Measurements from ENCODE around the gene MAPK1IP1L. TPM values are rescaled to one million over a fixed set of nuclear protein-coding genes. Genes with fewer than 3 reads are reported as not detected.

MAPK1IP1L gene
- total RNA-seq, 2 experiments from 2014 or later = 24.6 to 94.8 TPM

DNA sequence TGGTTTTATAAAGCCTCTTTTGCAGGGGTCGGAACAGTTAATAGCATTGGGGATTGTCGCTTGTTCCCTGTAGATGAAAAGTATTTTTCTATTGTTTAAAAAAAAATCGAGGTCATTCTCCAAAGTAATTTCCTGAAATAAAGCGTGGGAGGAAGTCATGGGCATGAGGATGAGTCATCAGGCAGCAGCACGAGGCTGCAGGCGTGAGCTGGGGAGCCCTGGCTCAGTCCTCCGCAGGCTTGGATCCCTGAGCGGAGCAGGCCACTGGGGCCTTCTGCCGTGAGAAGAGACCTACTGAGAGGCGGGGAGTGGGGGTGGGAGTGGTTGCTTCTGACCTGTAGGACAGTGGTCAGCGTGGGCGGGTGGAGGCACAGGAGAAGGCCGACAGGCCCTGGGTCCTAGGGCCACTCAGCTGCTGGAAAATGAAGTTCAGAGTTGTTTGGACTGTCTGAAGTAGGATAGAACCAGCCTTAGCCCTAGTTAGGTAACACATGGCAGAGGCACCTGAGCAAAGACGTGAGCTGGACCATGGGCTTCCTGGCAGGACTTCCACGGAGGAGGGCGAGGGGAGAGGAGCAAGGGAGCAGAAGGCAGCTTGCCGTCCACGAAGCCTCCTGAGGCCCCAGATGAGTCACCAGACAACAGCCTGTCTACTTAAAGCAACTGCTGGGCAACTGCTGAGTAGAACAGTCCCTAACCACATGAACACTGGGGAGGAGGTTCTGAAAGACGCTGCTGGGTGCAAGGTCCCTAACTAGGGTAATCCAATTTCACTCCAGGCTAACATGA lies 56.5 kb downstream of the MAPK1IP1L start:
- H3K4me2 ChIP-seq (ENCODE audit: low read length) = no peak overlapping the region
- no peaks in the 10 kb centered on the region; the same call in 1 of the 2 replicates for H3K9me3 ChIP-seq (ENCODE audit: low read length)
- no peak for DNase-seq (ENCODE audit: low spot score)
- H3K36me3 ChIP-seq (ENCODE audit: insufficient read depth, low read length) = peaks cover 7% of the 10 kb centered on the region; the same call in 1 of the 2 replicates
- H3K9me2 ChIP-seq (ENCODE audit: insufficient read depth, low read length) = no peaks in the 10 kb centered on the region
- H3K4me1 ChIP-seq (ENCODE audit: insufficient read depth, low read length, poor library complexity, severe bottlenecking) = peaks cover 15% of the 10 kb centered on the region
- H2AFZ ChIP-seq (ENCODE audit: low read length) = no peak overlapping the region
- CTCF ChIA-PET (ENCODE audit: unreplicated experiment) = interaction anchor here (0.6 kb wide), 1 partner anchor 19 kb away, joined by 3 read pairs; no protein-coding TSS in a partner anchor
- no peak overlapping the region for H3K4me3 ChIP-seq (ENCODE audit: low read depth, low read length, poor library complexity, severe bottlenecking)
- no peaks in the 10 kb centered on the region for H4K20me1 ChIP-seq (ENCODE audit: insufficient read depth, low read length)
- no TSS peak for BruUV-seq (replicated peaks)
- TF ChIP-seq, protein P1, sequence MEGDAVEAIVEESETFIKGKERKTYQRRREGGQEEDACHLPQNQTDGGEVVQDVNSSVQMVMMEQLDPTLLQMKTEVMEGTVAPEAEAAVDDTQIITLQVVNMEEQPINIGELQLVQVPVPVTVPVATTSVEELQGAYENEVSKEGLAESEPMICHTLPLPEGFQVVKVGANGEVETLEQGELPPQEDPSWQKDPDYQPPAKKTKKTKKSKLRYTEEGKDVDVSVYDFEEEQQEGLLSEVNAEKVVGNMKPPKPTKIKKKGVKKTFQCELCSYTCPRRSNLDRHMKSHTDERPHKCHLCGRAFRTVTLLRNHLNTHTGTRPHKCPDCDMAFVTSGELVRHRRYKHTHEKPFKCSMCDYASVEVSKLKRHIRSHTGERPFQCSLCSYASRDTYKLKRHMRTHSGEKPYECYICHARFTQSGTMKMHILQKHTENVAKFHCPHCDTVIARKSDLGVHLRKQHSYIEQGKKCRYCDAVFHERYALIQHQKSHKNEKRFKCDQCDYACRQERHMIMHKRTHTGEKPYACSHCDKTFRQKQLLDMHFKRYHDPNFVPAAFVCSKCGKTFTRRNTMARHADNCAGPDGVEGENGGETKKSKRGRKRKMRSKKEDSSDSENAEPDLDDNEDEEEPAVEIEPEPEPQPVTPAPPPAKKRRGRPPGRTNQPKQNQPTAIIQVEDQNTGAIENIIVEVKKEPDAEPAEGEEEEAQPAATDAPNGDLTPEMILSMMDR (conservative IDR thresholded peaks at IDR 0.05; ENCODE audit: low read length) = no peak
- TF ChIP-seq EZH2phosphoT487 (IDR thresholded peaks at IDR 0.05; ENCODE audit: borderline replicate concordance, low read depth, low read length) = no peak
- intact Hi-C loops (cut with micrococcal nuclease; ENCODE audit: unreplicated experiment) = loop anchor here (10.0 kb wide), 1 partner anchor 477 kb away; the partner anchor contains the start of gene KTN1
- no peaks in the 10 kb centered on the region for H3K79me2 ChIP-seq (ENCODE audit: insufficient read depth, low read depth, low read length)
- no peak overlapping the region for H3K27ac ChIP-seq (ENCODE audit: low read depth, low read length, poor library complexity, severe bottlenecking)
- POLR2A ChIA-PET = interaction anchor here (0.6 to 1.5 kb wide), 3 partner anchors 10 to 49 kb away, joined by 3 to 5 read pairs (median 3); no protein-coding TSS in a partner anchor

DNA sequence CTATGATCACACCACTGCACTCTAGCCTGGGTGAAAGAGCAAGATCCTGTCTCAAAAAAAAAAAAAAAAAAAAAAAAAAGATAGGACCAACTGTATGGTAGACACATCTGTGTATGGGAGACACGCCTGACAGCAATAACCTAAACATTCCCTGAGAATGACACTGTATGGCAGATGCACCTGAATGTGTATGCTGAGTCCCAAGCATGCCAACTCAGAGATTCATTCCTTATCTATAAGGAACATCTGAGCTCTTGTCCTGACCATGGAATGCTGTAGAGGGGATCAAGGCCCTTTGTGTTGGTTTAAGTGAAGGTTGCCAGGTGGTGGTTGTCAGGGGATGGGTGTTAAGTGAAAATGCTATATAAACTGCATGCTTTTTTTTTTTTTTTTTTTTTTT lies 58.4 kb downstream of the MAPK1IP1L start:
- Histone ChIP-seq H3K36me3 (ENCODE audit: insufficient read depth, low read length) (no peaks in the 10 kb centered on the region), H3K9me3 (ENCODE audit: low read length) (no peaks in the 10 kb centered on the region), H3K79me2 (ENCODE audit: insufficient read depth, low read depth, low read length) (no peaks in the 10 kb centered on the region), H3K9me2 (ENCODE audit: insufficient read depth, low read length) (no peaks in the 10 kb centered on the region), H3K27ac (ENCODE audit: low read depth, low read length, poor library complexity, severe bottlenecking) (no peak overlapping the region), H3K4me1 (ENCODE audit: insufficient read depth, low read length, poor library complexity, severe bottlenecking) (peaks cover 12% of the 10 kb centered on the region), H2AFZ (ENCODE audit: low read length) (no peak overlapping the region), H4K20me1 (ENCODE audit: insufficient read depth, low read length) (no peaks in the 10 kb centered on the region), H3K4me3 (ENCODE audit: low read depth, low read length, poor library complexity, severe bottlenecking) (no peak overlapping the region), H3K4me2 (ENCODE audit: low read length) (no peak overlapping the region)
- TF ChIP-seq, protein P1 (conservative IDR thresholded peaks at IDR 0.05; ENCODE audit: low read length) = no peak
- TF ChIP-seq EZH2phosphoT487 (IDR thresholded peaks at IDR 0.05; ENCODE audit: borderline replicate concordance, low read depth, low read length) = no peak
- ChIA-PET CTCF (ENCODE audit: unreplicated experiment) (no interaction called here), POLR2A (no interaction called here)
- DNase-seq (ENCODE audit: low spot score) = no peak
- intact Hi-C loops (cut with micrococcal nuclease; ENCODE audit: unreplicated experiment) = loop anchor here (10.0 kb wide), 1 partner anchor 475 kb away; the partner anchor contains the start of gene KTN1
- BruUV-seq (replicated peaks) = no TSS peak
